ENCODE results near the gene SLC29A1.

DNA sequence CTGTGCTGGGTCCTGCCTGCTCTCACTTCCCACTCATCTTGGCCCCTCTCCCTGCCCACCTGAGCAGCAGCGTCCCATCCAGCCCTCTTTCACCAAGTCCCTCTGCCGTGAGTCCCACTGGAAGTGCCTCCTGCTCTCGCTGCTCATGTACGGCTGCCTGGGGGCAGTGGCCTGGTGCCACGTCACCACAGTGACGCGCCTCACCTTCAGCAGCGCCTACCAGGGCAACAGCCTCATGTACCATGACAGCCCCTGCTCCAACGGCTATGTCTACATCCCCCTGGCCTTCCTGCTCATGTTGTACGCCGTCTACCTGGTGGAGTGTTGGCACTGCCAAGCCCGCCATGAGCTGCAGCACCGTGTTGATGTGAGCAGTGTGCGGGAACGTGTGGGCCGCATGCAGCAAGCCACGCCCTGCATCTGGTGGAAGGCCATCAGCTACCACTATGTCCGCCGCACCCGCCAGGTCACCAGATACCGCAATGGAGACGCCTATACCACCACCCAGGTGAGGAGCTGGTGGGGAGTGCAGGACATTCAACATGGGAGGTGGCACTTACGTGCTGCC lies 49.7 kb downstream of the SLC29A1 start:
- TF ChIP-seq, protein P1, sequence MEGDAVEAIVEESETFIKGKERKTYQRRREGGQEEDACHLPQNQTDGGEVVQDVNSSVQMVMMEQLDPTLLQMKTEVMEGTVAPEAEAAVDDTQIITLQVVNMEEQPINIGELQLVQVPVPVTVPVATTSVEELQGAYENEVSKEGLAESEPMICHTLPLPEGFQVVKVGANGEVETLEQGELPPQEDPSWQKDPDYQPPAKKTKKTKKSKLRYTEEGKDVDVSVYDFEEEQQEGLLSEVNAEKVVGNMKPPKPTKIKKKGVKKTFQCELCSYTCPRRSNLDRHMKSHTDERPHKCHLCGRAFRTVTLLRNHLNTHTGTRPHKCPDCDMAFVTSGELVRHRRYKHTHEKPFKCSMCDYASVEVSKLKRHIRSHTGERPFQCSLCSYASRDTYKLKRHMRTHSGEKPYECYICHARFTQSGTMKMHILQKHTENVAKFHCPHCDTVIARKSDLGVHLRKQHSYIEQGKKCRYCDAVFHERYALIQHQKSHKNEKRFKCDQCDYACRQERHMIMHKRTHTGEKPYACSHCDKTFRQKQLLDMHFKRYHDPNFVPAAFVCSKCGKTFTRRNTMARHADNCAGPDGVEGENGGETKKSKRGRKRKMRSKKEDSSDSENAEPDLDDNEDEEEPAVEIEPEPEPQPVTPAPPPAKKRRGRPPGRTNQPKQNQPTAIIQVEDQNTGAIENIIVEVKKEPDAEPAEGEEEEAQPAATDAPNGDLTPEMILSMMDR (IDR thresholded peaks at IDR 0.05): no peak
- no peak for TF ChIP-seq POLR2A (IDR thresholded peaks at IDR 0.05)
